ENCODE data around the gene POMC. TPM values are rescaled to one million over a fixed set of nuclear protein-coding genes. Genes with fewer than 3 reads are reported as not detected.
"Not testable (repeated sequence)": the region's sequence is repeated elsewhere in the genome, so short reads cannot be mapped to it uniquely, and the experiment has no call there.

POMC gene
- total and polyA plus RNA-seq, 2 of the 13 experiments (the other 11 are each of a cell fraction or from before 2014, with no cell fraction given) = not detected

GRCh38 chr2:25213229-25213628 lies 44.8 kb upstream of the POMC start:
- Histone ChIP-seq H3K79me2 (ENCODE audit: insufficient read depth, low read length) (no peaks in the 10 kb centered on the region), H3K4me1 (ENCODE audit: insufficient read depth, low read length) (peaks cover 10% of the 10 kb centered on the region), H3K27ac (ENCODE audit: extremely low read length, insufficient read depth, low read length) (no peak overlapping the region), H3K4me3 (replicated peaks in 1 of 3; ENCODE audit: insufficient read depth in 1 of 3, low read depth in 2 of 3, low read length in 3 of 3) (no peak overlapping the region), H3K4me2 (ENCODE audit: low read depth, low read length) (no peak overlapping the region), H4K20me1 (ENCODE audit: insufficient read depth, low read length) (no peaks in the 10 kb centered on the region), H3K9me3 (ENCODE audit: low read length) (no peaks in the 10 kb centered on the region), H3K27me3 (ENCODE audit: control insufficient read depth in 1 of 2, insufficient read depth in 2 of 2, low read length in 2 of 2) (peaks cover 2 to 33% of the 10 kb centered on the region in 2 experiments; a peak in 3 of 5 replicates), H2AFZ (ENCODE audit: low read length) (no peak overlapping the region), H3K9ac (ENCODE audit: insufficient read depth, low read depth, low read length) (no peak overlapping the region), H3K36me3 (replicated peaks in 1 of 2; ENCODE audit: control insufficient read depth in 1 of 2, insufficient read depth in 2 of 2, low read length in 2 of 2) (no peaks in the 10 kb centered on the region)
- in situ Hi-C loops (cut with HindIII; ENCODE audit: extremely low pct_ligation_motif_present, low pct_unique_long_range_greater_than_20kb) (no loop called here), intact Hi-C loops (cut with micrococcal nuclease; ENCODE audit: unreplicated experiment) (no loop called here)
- BruUV-seq (replicated peaks) = no TSS peak
- WGBS (ENCODE audit: low lambda C conversion rate) = 10% methylated on average over 8 of the region's 8 CpGs
- ChIA-PET POLR2A (no interaction called here), CTCF (ENCODE audit: low intra/inter-chr PET ratio, low total read pairs) (no interaction called here)
- ATAC-seq (no peak), FAIRE-seq (no peak), DNase-seq (ENCODE audit: low spot score) (no peak)
- no peak for TF ChIP-seq KIAA2018 (CRISPR knock-in tag; IDR thresholded peaks at IDR 0.05; ENCODE audit: borderline replicate concordance)
- TF ChIP-seq MBNL3 (CRISPR knock-in tag; conservative IDR thresholded peaks at IDR 0.05) = no peak
- TF ChIP-seq ZNF256 (CRISPR knock-in tag; conservative IDR thresholded peaks at IDR 0.05) = no peak
- no peak for TF ChIP-seq SMYD3 (CRISPR knock-in tag; IDR thresholded peaks at IDR 0.05)
- no peak for TF ChIP-seq TEF (CRISPR knock-in tag; IDR thresholded peaks at IDR 0.05)

DNA sequence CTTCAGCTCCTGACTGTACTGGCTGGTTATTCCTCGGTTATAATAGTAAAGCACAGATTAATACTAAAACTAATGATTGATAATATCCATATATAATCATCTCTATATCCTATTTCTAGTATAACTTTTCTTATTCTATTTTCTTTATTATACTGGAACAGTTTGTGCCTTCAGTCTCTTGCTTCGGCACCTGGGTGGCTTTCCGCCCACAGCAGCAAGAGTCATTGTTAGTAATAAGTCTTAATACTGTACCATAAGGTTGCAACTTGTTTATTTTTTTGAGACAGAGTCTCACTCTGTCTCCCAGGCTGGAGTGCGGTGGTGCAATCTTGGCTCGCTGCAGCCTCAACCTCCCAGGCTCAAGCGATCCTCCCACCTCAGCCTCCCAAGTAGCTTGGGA lies 42.5 kb upstream of the POMC start:
- H3K9ac ChIP-seq (ENCODE audit: insufficient read depth, low read depth, low read length); H3K36me3 ChIP-seq (replicated peaks in 1 of 2; ENCODE audit: control insufficient read depth in 1 of 2, insufficient read depth in 2 of 2, low read length in 2 of 2); H2AFZ ChIP-seq (ENCODE audit: low read length); H3K27ac ChIP-seq (ENCODE audit: extremely low read length, insufficient read depth, low read length); H3K4me2 ChIP-seq (ENCODE audit: low read depth, low read length); H3K79me2 ChIP-seq (ENCODE audit: insufficient read depth, low read length); intact Hi-C loops (cut with micrococcal nuclease; ENCODE audit: unreplicated experiment); FAIRE-seq; H3K9me3 ChIP-seq (ENCODE audit: low read length); H3K4me3 ChIP-seq (replicated peaks in 1 of 3; ENCODE audit: insufficient read depth in 1 of 3, low read depth in 2 of 3, low read length in 3 of 3); in situ Hi-C loops (cut with HindIII; ENCODE audit: extremely low pct_ligation_motif_present, low pct_unique_long_range_greater_than_20kb); POLR2A ChIA-PET; CTCF ChIA-PET (ENCODE audit: low intra/inter-chr PET ratio, low total read pairs); H4K20me1 ChIP-seq (ENCODE audit: insufficient read depth, low read length); BruUV-seq (replicated peaks); ATAC-seq; DNase-seq (ENCODE audit: low spot score): not testable (repeated sequence)
- 78% methylated on average over 6 of the region's 6 CpGs for WGBS (ENCODE audit: low lambda C conversion rate)
- peaks cover 2 to 33% of the 10 kb centered on the region in 2 experiments; a peak in 4 of 5 replicates for H3K27me3 ChIP-seq (ENCODE audit: control insufficient read depth in 1 of 2, insufficient read depth in 2 of 2, low read length in 2 of 2)
- peaks cover 10% of the 10 kb centered on the region for H3K4me1 ChIP-seq (ENCODE audit: insufficient read depth, low read length)

Data from HepG2 (cell line).